ENCODE data around the gene DNAI2. TPM values are rescaled to one million over a fixed set of nuclear protein-coding genes. Genes with fewer than 3 reads are reported as not detected.

DNAI2 gene
- total RNA-seq, 2 donors from 2014 or later, result not detected

DNA sequence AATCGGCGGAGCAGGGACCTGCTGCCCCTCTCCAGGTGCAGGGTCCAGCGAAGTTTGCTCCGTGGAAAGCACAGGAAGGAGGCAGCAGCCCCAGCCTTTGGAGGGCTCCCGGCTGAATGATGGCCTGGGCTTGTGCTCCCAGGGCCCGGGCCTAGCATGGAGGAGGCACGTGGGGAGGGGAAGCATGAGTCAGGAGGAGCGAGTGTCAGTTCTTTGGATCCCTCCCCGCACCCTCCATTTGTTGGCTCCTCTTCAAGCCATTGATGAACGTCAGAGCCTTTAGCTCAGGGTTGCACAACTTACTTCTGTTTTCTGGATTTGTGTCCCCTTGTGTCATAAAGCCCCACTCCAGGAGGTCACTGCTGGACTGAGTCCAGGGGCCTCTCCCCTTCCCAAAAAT, 34.9 kb upstream of the DNAI2 start:
- peaks cover 2% of the 10 kb centered on the region for H3K27me3 ChIP-seq (ENCODE audit: control insufficient read depth, insufficient read depth, low read length, poor library complexity, severe bottlenecking)
- H3K4me3 Mint-ChIP-seq, result no peak overlapping the region
- no peaks in the 10 kb centered on the region for H3K9me3 Mint-ChIP-seq
- no peaks in the 10 kb centered on the region for H3K4me1 ChIP-seq (ENCODE audit: control insufficient read depth, insufficient read depth, low read length)
- no peaks in the 10 kb centered on the region for H3K36me3 Mint-ChIP-seq (ENCODE audit: low read depth)
- no peaks in the 10 kb centered on the region for H3K36me3 ChIP-seq (ENCODE audit: control insufficient read depth, insufficient read depth, low read length)
- no peak overlapping the region for H3K27ac Mint-ChIP-seq
- H3K4me1 Mint-ChIP-seq, result peaks cover under 1% of the 10 kb centered on the region
- H3K9ac ChIP-seq (ENCODE audit: extremely low read depth, low read length, poor library complexity, severe bottlenecking), result no peak overlapping the region
- H3K9me3 ChIP-seq (ENCODE audit: control insufficient read depth, low read length), result no peaks in the 10 kb centered on the region
- TF ChIP-seq, protein P1, sequence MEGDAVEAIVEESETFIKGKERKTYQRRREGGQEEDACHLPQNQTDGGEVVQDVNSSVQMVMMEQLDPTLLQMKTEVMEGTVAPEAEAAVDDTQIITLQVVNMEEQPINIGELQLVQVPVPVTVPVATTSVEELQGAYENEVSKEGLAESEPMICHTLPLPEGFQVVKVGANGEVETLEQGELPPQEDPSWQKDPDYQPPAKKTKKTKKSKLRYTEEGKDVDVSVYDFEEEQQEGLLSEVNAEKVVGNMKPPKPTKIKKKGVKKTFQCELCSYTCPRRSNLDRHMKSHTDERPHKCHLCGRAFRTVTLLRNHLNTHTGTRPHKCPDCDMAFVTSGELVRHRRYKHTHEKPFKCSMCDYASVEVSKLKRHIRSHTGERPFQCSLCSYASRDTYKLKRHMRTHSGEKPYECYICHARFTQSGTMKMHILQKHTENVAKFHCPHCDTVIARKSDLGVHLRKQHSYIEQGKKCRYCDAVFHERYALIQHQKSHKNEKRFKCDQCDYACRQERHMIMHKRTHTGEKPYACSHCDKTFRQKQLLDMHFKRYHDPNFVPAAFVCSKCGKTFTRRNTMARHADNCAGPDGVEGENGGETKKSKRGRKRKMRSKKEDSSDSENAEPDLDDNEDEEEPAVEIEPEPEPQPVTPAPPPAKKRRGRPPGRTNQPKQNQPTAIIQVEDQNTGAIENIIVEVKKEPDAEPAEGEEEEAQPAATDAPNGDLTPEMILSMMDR (conservative IDR thresholded peaks at IDR 0.05), result no peak
- H3K27ac ChIP-seq (ENCODE audit: low read depth, low read length), result no peak overlapping the region
- H3K27me3 Mint-ChIP-seq (ENCODE audit: insufficient read depth), result peaks cover 2% of the 10 kb centered on the region
- no peak for DNase-seq
- WGBS, 2 experiments (ENCODE audit: insufficient coverage in 1 of 2, insufficient read length in 1 of 2), result 71 to 81% methylated on average over 6 to 10 of the region's 10 CpGs
- no peak overlapping the region for H3K4me3 ChIP-seq (ENCODE audit: low read length)

DNA sequence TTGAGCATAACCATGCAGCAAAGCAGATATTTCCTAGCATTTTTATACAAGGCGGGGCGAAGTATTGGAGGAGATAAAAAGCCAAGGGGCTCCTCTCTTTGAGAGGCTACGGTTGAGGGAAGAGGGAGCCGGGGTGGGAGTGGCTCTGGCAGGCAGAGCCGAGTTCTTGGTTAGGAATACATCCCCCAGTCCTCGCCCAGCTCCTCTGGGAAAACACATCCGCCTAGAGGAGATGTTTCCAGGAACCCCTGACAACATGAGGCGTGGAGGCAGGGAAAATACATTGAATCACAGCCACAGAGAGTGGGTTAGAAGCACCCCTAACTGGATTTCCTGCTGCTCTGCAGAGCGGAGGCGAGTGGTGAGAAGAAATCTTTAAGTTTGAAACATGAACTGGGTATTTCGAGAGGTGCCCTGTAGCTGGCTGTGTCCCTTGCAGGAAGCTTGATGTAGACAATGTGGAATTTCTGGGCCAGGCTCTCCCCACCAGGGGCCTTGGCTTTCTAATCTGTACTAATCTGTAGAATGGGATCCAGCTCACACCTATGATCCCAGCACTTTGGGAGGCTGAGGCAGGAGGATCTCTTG, 33.3 kb upstream of the DNAI2 start:
- no peak overlapping the region for H3K27ac ChIP-seq (ENCODE audit: low read depth, low read length)
- H3K27me3 ChIP-seq (ENCODE audit: control insufficient read depth, insufficient read depth, low read length, poor library complexity, severe bottlenecking), result peaks cover 5% of the 10 kb centered on the region
- WGBS, 2 experiments (ENCODE audit: insufficient coverage in 1 of 2, insufficient read length in 1 of 2), result 85 to 88% methylated on average over 4 to 11 of the region's 11 CpGs
- TF ChIP-seq, protein P1 (conservative IDR thresholded peaks at IDR 0.05), result no peak
- Mint-ChIP-seq H3K27ac (no peak overlapping the region), H3K4me3 (no peak overlapping the region), H3K4me1 (peaks cover 2% of the 10 kb centered on the region), H3K9me3 (no peaks in the 10 kb centered on the region), H3K27me3 (ENCODE audit: insufficient read depth) (peaks cover 6% of the 10 kb centered on the region), H3K36me3 (ENCODE audit: low read depth) (no peaks in the 10 kb centered on the region)
- H3K9me3 ChIP-seq (ENCODE audit: control insufficient read depth, low read length), result no peaks in the 10 kb centered on the region
- H3K4me3 ChIP-seq (ENCODE audit: low read length), result no peak overlapping the region
- no peaks in the 10 kb centered on the region for H3K36me3 ChIP-seq (ENCODE audit: control insufficient read depth, insufficient read depth, low read length)
- no peak overlapping the region for H3K9ac ChIP-seq (ENCODE audit: extremely low read depth, low read length, poor library complexity, severe bottlenecking)
- H3K4me1 ChIP-seq (ENCODE audit: control insufficient read depth, insufficient read depth, low read length), result no peaks in the 10 kb centered on the region
- DNase-seq, result no peak

DNA sequence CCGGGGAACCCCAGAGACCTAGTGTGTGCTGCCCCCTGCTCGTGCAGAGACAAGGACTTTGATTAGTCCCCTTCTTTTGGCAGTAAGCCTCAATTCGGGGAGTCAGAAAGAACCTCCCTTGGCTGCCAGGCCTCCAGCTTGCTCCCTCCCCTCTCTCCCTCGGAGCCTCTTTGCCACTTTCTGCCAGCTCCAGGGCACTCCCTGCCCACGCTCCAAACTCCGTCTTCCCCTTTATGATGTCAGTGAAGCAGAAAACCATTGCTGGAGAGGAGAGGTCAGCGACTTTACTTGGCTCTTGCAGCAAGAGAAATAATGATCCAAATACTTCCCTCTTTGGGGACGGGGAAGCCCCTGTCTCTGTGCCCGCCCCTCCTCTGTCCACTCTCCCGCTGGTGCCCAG, 32.6 kb upstream of the DNAI2 start:
- Histone ChIP-seq H3K27me3 (ENCODE audit: control insufficient read depth, insufficient read depth, low read length, poor library complexity, severe bottlenecking) (peaks cover 5% of the 10 kb centered on the region), H3K9ac (ENCODE audit: extremely low read depth, low read length, poor library complexity, severe bottlenecking) (no peak overlapping the region), H3K27ac (ENCODE audit: low read depth, low read length) (no peak overlapping the region), H3K9me3 (ENCODE audit: control insufficient read depth, low read length) (no peaks in the 10 kb centered on the region), H3K4me3 (ENCODE audit: low read length) (no peak overlapping the region), H3K4me1 (ENCODE audit: control insufficient read depth, insufficient read depth, low read length) (no peaks in the 10 kb centered on the region), H3K36me3 (ENCODE audit: control insufficient read depth, insufficient read depth, low read length) (no peaks in the 10 kb centered on the region)
- Mint-ChIP-seq H3K27ac (no peak overlapping the region), H3K36me3 (ENCODE audit: low read depth) (no peaks in the 10 kb centered on the region), H3K4me1 (peaks cover 4% of the 10 kb centered on the region), H3K4me3 (no peak overlapping the region), H3K9me3 (no peaks in the 10 kb centered on the region), H3K27me3 (ENCODE audit: insufficient read depth) (peaks cover 11% of the 10 kb centered on the region)
- TF ChIP-seq, protein P1 (conservative IDR thresholded peaks at IDR 0.05), result no peak
- WGBS, 2 experiments (ENCODE audit: insufficient coverage in 1 of 2, insufficient read length in 1 of 2), result 86 to 88% methylated on average over 5 to 10 of the region's 10 CpGs
- no peak for DNase-seq
